Measurements from ENCODE around the gene MYH6. TPM values are rescaled to one million over a fixed set of nuclear protein-coding genes. Genes with fewer than 3 reads are reported as not detected.

The MYH6 gene
- total and polyA plus RNA-seq, 2 donors (not counting 1 experiment from before 2014, with no cell fraction given) = not detected

- no peaks in the 10 kb centered on the region for H3K36me3 ChIP-seq (ENCODE audit: control insufficient read depth, insufficient read depth, low read length)
- no peak overlapping the region for H2AFZ ChIP-seq (ENCODE audit: low read length)
- no peaks in the 10 kb centered on the region for H4K20me1 ChIP-seq (ENCODE audit: control insufficient read depth, extremely low read depth, insufficient read depth, low read length)
- no peak for TF ChIP-seq CTCF (conservative IDR thresholded peaks at IDR 0.05 in 1 of 2, IDR thresholded peaks at IDR 0.05 in 1 of 2; ENCODE audit: low read depth in 1 of 2, low read length in 2 of 2)
- no peak for TF ChIP-seq EZH2 (IDR thresholded peaks at IDR 0.05; ENCODE audit: low read length, missing control alignments)
- no peak overlapping the region for H3K4me3 ChIP-seq (replicated peaks in 1 of 4; ENCODE audit: control extremely low read depth in 1 of 4, insufficient read depth in 1 of 4, low read depth in 3 of 4, low read length in 4 of 4)
- no peaks in the 10 kb centered on the region for H3K4me1 ChIP-seq (ENCODE audit: control insufficient read depth, extremely low read depth, insufficient read depth, low read length)
- H3K9ac ChIP-seq (ENCODE audit: insufficient read depth, low read length) = no peak overlapping the region
- peaks cover 2% of the 10 kb centered on the region for H3K27me3 ChIP-seq (ENCODE audit: control insufficient read depth, insufficient read depth, low read length)
- H3K27ac ChIP-seq (ENCODE audit: insufficient read depth, low read length) = no peak overlapping the region
- H3K4me2 ChIP-seq (ENCODE audit: extremely low read depth, insufficient read depth, low read length) = no peak overlapping the region
- DNase-seq (ENCODE audit: low read depth in 2 of 2) = no peak
- no peaks in the 10 kb centered on the region for H3K9me3 ChIP-seq (ENCODE audit: control insufficient read depth, insufficient read depth, low read depth, low read length)
- no peaks in the 10 kb centered on the region for H3K79me2 ChIP-seq (ENCODE audit: control insufficient read depth, insufficient read depth, low read length)
Observed at GRCh38 chr14:23406725-23407355, 1.2 kb downstream of the MYH6 start.

- Histone ChIP-seq H3K4me1 (ENCODE audit: control insufficient read depth, extremely low read depth, insufficient read depth, low read length) (no peaks in the 10 kb centered on the region), H3K9me3 (ENCODE audit: control insufficient read depth, insufficient read depth, low read depth, low read length) (no peaks in the 10 kb centered on the region), H3K79me2 (ENCODE audit: control insufficient read depth, insufficient read depth, low read length) (no peaks in the 10 kb centered on the region), H3K27me3 (ENCODE audit: control insufficient read depth, insufficient read depth, low read length) (no peaks in the 10 kb centered on the region), H3K4me3 (replicated peaks in 1 of 4; ENCODE audit: control extremely low read depth in 1 of 4, insufficient read depth in 1 of 4, low read depth in 3 of 4, low read length in 4 of 4) (no peak overlapping the region), H3K36me3 (ENCODE audit: control insufficient read depth, insufficient read depth, low read length) (no peaks in the 10 kb centered on the region), H3K9ac (ENCODE audit: insufficient read depth, low read length) (no peak overlapping the region), H3K4me2 (ENCODE audit: extremely low read depth, insufficient read depth, low read length) (no peak overlapping the region), H4K20me1 (ENCODE audit: control insufficient read depth, extremely low read depth, insufficient read depth, low read length) (no peaks in the 10 kb centered on the region), H3K27ac (ENCODE audit: insufficient read depth, low read length) (no peak overlapping the region), H2AFZ (ENCODE audit: low read length) (no peak overlapping the region)
- no peak for DNase-seq (ENCODE audit: low read depth in 2 of 2)
- TF ChIP-seq EZH2 (IDR thresholded peaks at IDR 0.05; ENCODE audit: low read length, missing control alignments) (no peak), CTCF (conservative IDR thresholded peaks at IDR 0.05 in 1 of 2, IDR thresholded peaks at IDR 0.05 in 1 of 2; ENCODE audit: low read depth in 1 of 2, low read length in 2 of 2) (no peak)
Observed at GRCh38 chr14:23406244-23406643, 1.8 kb downstream of the MYH6 start.

DNA sequence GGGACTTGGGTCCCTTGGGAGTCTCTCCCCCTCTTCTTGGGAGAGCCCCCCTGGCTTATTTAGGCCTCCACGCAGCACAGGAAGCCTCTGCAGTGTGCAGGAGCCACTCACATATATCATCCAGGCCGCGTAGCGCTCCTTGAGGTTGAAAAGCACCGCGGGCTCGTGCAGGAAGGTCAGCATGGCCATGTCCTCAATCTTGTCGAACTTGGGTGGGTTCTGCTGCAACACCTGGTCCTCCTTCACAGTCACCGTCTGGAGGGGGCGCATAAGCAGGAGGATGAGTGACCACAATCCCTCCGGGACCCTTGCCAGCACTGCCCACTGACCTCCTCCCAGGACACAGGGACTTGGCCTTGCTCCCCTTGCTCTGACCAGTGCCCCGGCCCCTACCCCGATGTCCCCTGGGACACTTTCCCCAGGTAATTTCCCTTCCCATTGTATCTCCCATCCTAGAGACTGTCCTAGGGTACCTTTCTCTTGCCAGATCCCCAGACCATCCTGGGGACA, 2.5 kb downstream of the MYH6 start:
- Histone ChIP-seq H3K79me2 (ENCODE audit: control insufficient read depth, insufficient read depth, low read length) (no peaks in the 10 kb centered on the region), H3K36me3 (ENCODE audit: control insufficient read depth, insufficient read depth, low read length) (no peaks in the 10 kb centered on the region), H3K9ac (ENCODE audit: insufficient read depth, low read length) (no peak overlapping the region), H4K20me1 (ENCODE audit: control insufficient read depth, extremely low read depth, insufficient read depth, low read length) (no peaks in the 10 kb centered on the region), H3K4me2 (ENCODE audit: extremely low read depth, insufficient read depth, low read length) (no peak overlapping the region), H3K27ac (ENCODE audit: insufficient read depth, low read length) (no peak overlapping the region), H3K27me3 (ENCODE audit: control insufficient read depth, insufficient read depth, low read length) (no peaks in the 10 kb centered on the region), H3K9me3 (ENCODE audit: control insufficient read depth, insufficient read depth, low read depth, low read length) (no peaks in the 10 kb centered on the region), H2AFZ (ENCODE audit: low read length) (no peak overlapping the region), H3K4me1 (ENCODE audit: control insufficient read depth, extremely low read depth, insufficient read depth, low read length) (no peaks in the 10 kb centered on the region), H3K4me3 (replicated peaks in 1 of 4; ENCODE audit: control extremely low read depth in 1 of 4, insufficient read depth in 1 of 4, low read depth in 3 of 4, low read length in 4 of 4) (no peak overlapping the region)
- DNase-seq (ENCODE audit: low read depth in 2 of 2) = no peak
- no peak for TF ChIP-seq EZH2 (IDR thresholded peaks at IDR 0.05; ENCODE audit: low read length, missing control alignments)
